ENCODE data around the gene ZMYM5. TPM values are rescaled to one million over a fixed set of nuclear protein-coding genes. Genes with fewer than 3 reads are reported as not detected.

ZMYM5 gene
- total and polyA plus RNA-seq, 9 of the 15 experiments (the other 6 are each of a cell fraction or from before 2014, with no cell fraction given) = 5.4 to 11.9 (median 7.8) TPM

DNA sequence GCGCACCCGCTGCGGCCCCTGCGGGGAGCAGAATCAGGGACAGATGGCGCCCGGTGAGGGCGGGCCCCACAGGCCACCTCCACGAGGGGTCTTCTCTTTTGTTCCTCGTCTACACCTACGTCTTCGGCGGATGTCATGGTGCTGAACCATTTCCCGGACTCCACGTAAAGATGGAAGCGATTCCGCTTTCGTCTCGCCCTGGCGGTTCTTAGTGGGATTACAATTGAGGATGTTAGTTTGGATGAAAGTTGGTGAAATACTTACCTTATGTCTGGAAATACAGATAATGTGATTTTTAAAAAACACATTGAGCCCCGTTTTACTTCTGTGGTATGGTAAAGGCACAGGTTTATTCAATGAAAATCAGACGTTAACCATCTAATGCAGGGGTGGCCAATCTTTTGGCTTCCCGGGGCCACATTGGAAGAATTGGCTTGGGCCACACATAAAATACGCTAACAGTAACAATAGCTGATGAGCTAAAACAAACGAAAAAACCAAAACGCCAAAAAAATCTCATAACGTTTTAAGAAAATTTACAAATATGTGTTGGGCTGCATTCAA, 1.4 kb upstream of the ZMYM5 start (continued):
- peak in 1 of 3 experiments; percentile 64 for TF ChIP-seq YY1 (IDR thresholded peaks at IDR 0.05; ENCODE audit: borderline replicate concordance in 1 of 3, control insufficient read depth in 1 of 3, extremely low read depth in 1 of 3, insufficient read depth in 3 of 3, insufficient read length in 1 of 3, insufficient replicate concordance in 2 of 3, low read depth in 1 of 3, low read length in 2 of 3)
- TF ChIP-seq, protein P1, sequence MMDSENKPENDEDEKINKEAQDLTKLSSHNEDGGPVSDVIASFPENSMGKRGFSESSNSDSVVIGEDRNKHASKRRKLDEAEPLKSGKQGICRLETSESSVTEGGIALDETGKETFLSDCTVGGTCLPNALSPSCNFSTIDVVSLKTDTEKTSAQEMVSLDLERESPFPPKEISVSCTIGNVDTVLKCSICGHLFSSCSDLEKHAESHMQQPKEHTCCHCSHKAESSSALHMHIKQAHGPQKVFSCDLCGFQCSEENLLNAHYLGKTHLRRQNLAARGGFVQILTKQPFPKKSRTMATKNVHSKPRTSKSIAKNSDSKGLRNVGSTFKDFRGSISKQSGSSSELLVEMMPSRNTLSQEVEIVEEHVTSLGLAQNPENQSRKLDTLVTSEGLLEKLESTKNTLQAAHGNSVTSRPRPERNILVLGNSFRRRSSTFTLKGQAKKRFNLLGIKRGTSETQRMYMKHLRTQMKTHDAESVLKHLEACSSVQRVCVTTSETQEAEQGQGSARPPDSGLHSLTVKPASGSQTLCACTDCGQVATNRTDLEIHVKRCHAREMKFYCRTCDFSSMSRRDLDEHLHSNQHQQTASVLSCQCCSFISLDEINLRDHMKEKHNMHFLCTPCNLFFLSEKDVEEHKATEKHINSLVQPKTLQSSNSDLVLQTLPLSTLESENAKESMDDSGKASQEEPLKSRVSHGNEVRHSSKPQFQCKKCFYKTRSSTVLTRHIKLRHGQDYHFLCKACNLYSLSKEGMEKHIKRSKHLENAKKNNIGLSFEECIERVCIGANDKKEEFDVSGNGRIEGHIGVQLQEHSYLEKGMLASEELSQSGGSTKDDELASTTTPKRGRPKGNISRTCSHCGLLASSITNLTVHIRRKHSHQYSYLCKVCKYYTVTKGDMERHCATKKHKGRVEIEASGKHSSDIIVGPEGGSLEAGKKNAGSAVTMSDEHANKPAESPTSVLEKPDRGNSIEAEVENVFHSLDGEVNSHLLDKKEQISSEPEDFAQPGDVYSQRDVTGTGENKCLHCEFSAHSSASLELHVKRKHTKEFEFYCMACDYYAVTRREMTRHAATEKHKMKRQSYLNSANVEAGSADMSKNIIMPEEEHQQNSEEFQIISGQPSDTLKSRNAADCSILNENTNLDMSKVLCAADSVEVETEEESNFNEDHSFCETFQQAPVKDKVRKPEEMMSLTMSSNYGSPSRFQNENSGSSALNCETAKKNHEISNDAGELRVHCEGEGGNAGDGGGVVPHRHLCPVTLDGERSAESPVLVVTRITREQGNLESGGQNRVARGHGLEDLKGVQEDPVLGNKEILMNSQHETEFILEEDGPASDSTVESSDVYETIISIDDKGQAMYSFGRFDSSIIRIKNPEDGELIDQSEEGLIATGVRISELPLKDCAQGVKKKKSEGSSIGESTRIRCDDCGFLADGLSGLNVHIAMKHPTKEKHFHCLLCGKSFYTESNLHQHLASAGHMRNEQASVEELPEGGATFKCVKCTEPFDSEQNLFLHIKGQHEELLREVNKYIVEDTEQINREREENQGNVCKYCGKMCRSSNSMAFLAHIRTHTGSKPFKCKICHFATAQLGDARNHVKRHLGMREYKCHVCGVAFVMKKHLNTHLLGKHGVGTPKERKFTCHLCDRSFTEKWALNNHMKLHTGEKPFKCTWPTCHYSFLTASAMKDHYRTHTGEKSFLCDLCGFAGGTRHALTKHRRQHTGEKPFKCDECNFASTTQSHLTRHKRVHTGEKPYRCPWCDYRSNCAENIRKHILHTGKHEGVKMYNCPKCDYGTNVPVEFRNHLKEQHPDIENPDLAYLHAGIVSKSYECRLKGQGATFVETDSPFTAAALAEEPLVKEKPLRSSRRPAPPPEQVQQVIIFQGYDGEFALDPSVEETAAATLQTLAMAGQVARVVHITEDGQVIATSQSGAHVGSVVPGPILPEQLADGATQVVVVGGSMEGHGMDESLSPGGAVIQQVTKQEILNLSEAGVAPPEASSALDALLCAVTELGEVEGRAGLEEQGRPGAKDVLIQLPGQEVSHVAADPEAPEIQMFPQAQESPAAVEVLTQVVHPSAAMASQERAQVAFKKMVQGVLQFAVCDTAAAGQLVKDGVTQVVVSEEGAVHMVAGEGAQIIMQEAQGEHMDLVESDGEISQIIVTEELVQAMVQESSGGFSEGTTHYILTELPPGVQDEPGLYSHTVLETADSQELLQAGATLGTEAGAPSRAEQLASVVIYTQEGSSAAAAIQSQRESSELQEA (IDR thresholded peaks at IDR 0.05; ENCODE audit: low read depth) = no peak
- TF ChIP-seq, protein P2, sequence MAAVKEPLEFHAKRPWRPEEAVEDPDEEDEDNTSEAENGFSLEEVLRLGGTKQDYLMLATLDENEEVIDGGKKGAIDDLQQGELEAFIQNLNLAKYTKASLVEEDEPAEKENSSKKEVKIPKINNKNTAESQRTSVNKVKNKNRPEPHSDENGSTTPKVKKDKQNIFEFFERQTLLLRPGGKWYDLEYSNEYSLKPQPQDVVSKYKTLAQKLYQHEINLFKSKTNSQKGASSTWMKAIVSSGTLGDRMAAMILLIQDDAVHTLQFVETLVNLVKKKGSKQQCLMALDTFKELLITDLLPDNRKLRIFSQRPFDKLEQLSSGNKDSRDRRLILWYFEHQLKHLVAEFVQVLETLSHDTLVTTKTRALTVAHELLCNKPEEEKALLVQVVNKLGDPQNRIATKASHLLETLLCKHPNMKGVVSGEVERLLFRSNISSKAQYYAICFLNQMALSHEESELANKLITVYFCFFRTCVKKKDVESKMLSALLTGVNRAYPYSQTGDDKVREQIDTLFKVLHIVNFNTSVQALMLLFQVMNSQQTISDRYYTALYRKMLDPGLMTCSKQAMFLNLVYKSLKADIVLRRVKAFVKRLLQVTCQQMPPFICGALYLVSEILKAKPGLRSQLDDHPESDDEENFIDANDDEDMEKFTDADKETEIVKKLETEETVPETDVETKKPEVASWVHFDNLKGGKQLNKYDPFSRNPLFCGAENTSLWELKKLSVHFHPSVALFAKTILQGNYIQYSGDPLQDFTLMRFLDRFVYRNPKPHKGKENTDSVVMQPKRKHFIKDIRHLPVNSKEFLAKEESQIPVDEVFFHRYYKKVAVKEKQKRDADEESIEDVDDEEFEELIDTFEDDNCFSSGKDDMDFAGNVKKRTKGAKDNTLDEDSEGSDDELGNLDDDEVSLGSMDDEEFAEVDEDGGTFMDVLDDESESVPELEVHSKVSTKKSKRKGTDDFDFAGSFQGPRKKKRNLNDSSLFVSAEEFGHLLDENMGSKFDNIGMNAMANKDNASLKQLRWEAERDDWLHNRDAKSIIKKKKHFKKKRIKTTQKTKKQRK (IDR thresholded peaks at IDR 0.05; ENCODE audit: borderline replicate concordance, low read depth, low read length) = no peak
- TF ChIP-seq NUFIP1 (IDR thresholded peaks at IDR 0.05; ENCODE audit: partially characterized antibody) = no peak
- no peak for TF ChIP-seq CHD4 (IDR thresholded peaks at IDR 0.05; ENCODE audit: insufficient read depth, insufficient replicate concordance, low read depth, low read length, poor library complexity, severe bottlenecking)
- TF ChIP-seq, protein P3, sequence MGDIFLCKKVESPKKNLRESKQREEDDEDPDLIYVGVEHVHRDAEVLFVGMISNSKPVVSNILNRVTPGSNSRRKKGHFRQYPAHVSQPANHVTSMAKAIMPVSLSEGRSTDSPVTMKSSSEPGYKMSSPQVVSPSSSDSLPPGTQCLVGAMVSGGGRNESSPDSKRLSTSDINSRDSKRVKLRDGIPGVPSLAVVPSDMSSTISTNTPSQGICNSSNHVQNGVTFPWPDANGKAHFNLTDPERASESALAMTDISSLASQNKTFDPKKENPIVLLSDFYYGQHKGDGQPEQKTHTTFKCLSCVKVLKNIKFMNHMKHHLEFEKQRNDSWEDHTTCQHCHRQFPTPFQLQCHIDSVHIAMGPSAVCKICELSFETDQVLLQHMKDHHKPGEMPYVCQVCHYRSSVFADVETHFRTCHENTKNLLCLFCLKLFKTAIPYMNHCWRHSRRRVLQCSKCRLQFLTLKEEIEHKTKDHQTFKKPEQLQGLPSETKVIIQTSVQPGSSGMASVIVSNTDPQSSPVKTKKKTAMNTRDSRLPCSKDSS (IDR thresholded peaks at IDR 0.05; ENCODE audit: low read depth, partially characterized antibody) = no peak
- TF ChIP-seq, protein P4, sequence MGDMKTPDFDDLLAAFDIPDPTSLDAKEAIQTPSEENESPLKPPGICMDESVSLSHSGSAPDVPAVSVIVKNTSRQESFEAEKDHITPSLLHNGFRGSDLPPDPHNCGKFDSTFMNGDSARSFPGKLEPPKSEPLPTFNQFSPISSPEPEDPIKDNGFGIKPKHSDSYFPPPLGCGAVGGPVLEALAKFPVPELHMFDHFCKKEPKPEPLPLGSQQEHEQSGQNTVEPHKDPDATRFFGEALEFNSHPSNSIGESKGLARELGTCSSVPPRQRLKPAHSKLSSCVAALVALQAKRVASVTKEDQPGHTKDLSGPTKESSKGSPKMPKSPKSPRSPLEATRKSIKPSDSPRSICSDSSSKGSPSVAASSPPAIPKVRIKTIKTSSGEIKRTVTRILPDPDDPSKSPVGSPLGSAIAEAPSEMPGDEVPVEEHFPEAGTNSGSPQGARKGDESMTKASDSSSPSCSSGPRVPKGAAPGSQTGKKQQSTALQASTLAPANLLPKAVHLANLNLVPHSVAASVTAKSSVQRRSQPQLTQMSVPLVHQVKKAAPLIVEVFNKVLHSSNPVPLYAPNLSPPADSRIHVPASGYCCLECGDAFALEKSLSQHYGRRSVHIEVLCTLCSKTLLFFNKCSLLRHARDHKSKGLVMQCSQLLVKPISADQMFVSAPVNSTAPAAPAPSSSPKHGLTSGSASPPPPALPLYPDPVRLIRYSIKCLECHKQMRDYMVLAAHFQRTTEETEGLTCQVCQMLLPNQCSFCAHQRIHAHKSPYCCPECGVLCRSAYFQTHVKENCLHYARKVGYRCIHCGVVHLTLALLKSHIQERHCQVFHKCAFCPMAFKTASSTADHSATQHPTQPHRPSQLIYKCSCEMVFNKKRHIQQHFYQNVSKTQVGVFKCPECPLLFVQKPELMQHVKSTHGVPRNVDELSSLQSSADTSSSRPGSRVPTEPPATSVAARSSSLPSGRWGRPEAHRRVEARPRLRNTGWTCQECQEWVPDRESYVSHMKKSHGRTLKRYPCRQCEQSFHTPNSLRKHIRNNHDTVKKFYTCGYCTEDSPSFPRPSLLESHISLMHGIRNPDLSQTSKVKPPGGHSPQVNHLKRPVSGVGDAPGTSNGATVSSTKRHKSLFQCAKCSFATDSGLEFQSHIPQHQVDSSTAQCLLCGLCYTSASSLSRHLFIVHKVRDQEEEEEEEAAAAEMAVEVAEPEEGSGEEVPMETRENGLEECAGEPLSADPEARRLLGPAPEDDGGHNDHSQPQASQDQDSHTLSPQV (IDR thresholded peaks at IDR 0.05) = peak; percentile 60; the same call in 1 of the 2 replicates
